Measurements from ENCODE around the gene PARVG.
A peak's percentile ranks its signal among the peaks of the same experiment; 100 is the strongest.

PARVG gene

GRCh38 chr22:44175676-44176075 is 5.0 kb upstream of the PARVG start:
- Histone ChIP-seq H3K4me3 (ENCODE audit: low read depth in 1 of 2, low read length in 2 of 2) (no peak overlapping the region), H3K4me1 (ENCODE audit: control insufficient read depth in 1 of 2, insufficient read depth in 2 of 2, low read length in 2 of 2) (peaks cover 0 to 5% of the 10 kb centered on the region in 2 donors), H3K9ac (ENCODE audit: low read depth in 1 of 2, low read length in 2 of 2) (no peak overlapping the region), H3K27ac (ENCODE audit: low read depth, low read length) (no peak overlapping the region), H3K9me3 (ENCODE audit: control insufficient read depth in 1 of 2, low read length in 2 of 2) (no peaks in the 10 kb centered on the region), H3K27me3 (ENCODE audit: control insufficient read depth in 1 of 2, insufficient read depth in 2 of 2, low read length in 2 of 2) (no peaks in the 10 kb centered on the region), H3K36me3 (ENCODE audit: control insufficient read depth in 1 of 2, insufficient read depth in 2 of 2, low read length in 2 of 2) (no peaks in the 10 kb centered on the region)

- Histone ChIP-seq H3K27ac (ENCODE audit: low read depth, low read length) (no peak overlapping the region), H3K36me3 (ENCODE audit: control insufficient read depth in 1 of 2, insufficient read depth in 2 of 2, low read length in 2 of 2) (peaks cover 0 to 3% of the 10 kb centered on the region in 2 donors), H3K4me1 (ENCODE audit: control insufficient read depth in 1 of 2, insufficient read depth in 2 of 2, low read length in 2 of 2) (peaks cover 0 to 8% of the 10 kb centered on the region in 2 donors), H3K9me3 (ENCODE audit: control insufficient read depth in 1 of 2, low read length in 2 of 2) (no peaks in the 10 kb centered on the region), H3K9ac (ENCODE audit: low read depth in 1 of 2, low read length in 2 of 2) (no peak overlapping the region), H3K4me3 (ENCODE audit: low read depth in 1 of 2, low read length in 2 of 2) (no peak overlapping the region), H3K27me3 (ENCODE audit: control insufficient read depth in 1 of 2, insufficient read depth in 2 of 2, low read length in 2 of 2) (no peaks in the 10 kb centered on the region)
These were observed 1.3 kb upstream of the PARVG start for GRCh38 chr22:44179196-44179988.

GRCh38 chr22:44179989-44180705 is 578 bp upstream of the PARVG start:
- Histone ChIP-seq H3K4me3 (ENCODE audit: low read depth in 1 of 2, low read length in 2 of 2) (no peak overlapping the region), H3K9ac (ENCODE audit: low read depth in 1 of 2, low read length in 2 of 2) (no peak overlapping the region), H3K27ac (ENCODE audit: low read depth, low read length) (no peak overlapping the region), H3K27me3 (ENCODE audit: control insufficient read depth in 1 of 2, insufficient read depth in 2 of 2, low read length in 2 of 2) (no peaks in the 10 kb centered on the region), H3K4me1 (ENCODE audit: control insufficient read depth in 1 of 2, insufficient read depth in 2 of 2, low read length in 2 of 2) (peaks cover 0 to 8% of the 10 kb centered on the region in 2 donors), H3K9me3 (ENCODE audit: control insufficient read depth in 1 of 2, low read length in 2 of 2) (no peaks in the 10 kb centered on the region), H3K36me3 (ENCODE audit: control insufficient read depth in 1 of 2, insufficient read depth in 2 of 2, low read length in 2 of 2) (peaks cover 0 to 3% of the 10 kb centered on the region in 2 donors)

GRCh38 chr22:44181033-44181911 is 547 bp downstream of the PARVG start:
- Histone ChIP-seq H3K9me3 (ENCODE audit: control insufficient read depth in 1 of 2, low read length in 2 of 2) (no peaks in the 10 kb centered on the region), H3K36me3 (ENCODE audit: control insufficient read depth in 1 of 2, insufficient read depth in 2 of 2, low read length in 2 of 2) (peaks cover 0 to 3% of the 10 kb centered on the region in 2 donors), H3K4me3 (ENCODE audit: low read depth in 1 of 2, low read length in 2 of 2) (peak overlapping the region; percentile 64 to 66), H3K9ac (ENCODE audit: low read depth in 1 of 2, low read length in 2 of 2) (peak overlapping the region; percentile 60 to 63), H3K27ac (ENCODE audit: low read depth, low read length) (peak overlapping the region; percentile 65), H3K4me1 (ENCODE audit: control insufficient read depth in 1 of 2, insufficient read depth in 2 of 2, low read length in 2 of 2) (peaks cover 0 to 8% of the 10 kb centered on the region in 2 donors), H3K27me3 (ENCODE audit: control insufficient read depth in 1 of 2, insufficient read depth in 2 of 2, low read length in 2 of 2) (no peaks in the 10 kb centered on the region)

GRCh38 chr22:44181912-44182587 is 1.3 kb downstream of the PARVG start:
- no peaks in the 10 kb centered on the region for H3K9me3 ChIP-seq (ENCODE audit: control insufficient read depth in 1 of 2, low read length in 2 of 2)
- H3K27me3 ChIP-seq (ENCODE audit: control insufficient read depth in 1 of 2, insufficient read depth in 2 of 2, low read length in 2 of 2): no peaks in the 10 kb centered on the region
- H3K4me3 ChIP-seq (ENCODE audit: low read depth in 1 of 2, low read length in 2 of 2): peak overlapping the region; percentile 64 to 66
- H3K36me3 ChIP-seq (ENCODE audit: control insufficient read depth in 1 of 2, insufficient read depth in 2 of 2, low read length in 2 of 2): peaks cover 0 to 6% of the 10 kb centered on the region in 2 donors
- H3K9ac ChIP-seq (ENCODE audit: low read depth in 1 of 2, low read length in 2 of 2): peak overlapping the region; percentile 60 to 63
- H3K27ac ChIP-seq (ENCODE audit: low read depth, low read length): peak overlapping the region; percentile 65
- H3K4me1 ChIP-seq (ENCODE audit: control insufficient read depth in 1 of 2, insufficient read depth in 2 of 2, low read length in 2 of 2): peaks cover 0 to 8% of the 10 kb centered on the region in 2 donors

DNA sequence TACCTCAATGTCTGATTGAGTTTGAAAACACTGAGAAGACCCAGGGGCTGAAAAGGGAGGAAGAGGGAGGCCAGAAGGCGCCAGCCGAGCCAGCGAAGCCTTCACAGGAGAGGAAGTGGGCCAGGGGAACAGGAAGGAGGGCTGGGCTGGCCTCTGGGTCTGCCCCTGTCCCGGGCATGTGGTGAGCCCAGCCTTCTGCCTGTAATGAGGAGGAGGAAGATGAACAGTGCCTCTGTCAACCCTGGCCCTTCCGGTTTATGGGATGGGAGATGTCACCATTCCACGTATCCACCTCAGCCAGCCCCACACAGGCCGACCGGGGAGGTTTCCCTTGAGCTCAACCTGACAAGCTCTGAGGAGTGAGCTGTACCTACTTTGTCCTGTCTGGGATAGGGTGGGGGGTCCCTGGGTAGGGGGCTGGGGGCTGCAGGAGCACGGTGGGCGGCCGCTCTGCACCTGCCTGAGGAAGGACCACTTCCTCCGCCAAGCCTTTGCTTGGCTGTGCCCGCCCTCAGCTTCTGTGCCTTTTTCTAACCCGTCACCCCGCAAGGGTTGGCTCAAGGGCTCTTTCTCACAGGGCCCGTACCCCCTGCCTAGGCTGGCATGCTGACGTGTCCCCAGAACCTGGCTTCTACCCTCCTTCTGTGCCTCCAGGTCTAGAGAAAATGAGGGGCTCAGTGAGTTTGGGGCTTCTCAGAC is 2.0 kb downstream of the PARVG start:
- Histone ChIP-seq H3K9ac (ENCODE audit: low read depth in 1 of 2, low read length in 2 of 2) (peak overlapping the region; percentile 60 to 63), H3K27me3 (ENCODE audit: control insufficient read depth in 1 of 2, insufficient read depth in 2 of 2, low read length in 2 of 2) (no peaks in the 10 kb centered on the region), H3K36me3 (ENCODE audit: control insufficient read depth in 1 of 2, insufficient read depth in 2 of 2, low read length in 2 of 2) (peaks cover 0 to 6% of the 10 kb centered on the region in 2 donors), H3K4me3 (ENCODE audit: low read depth in 1 of 2, low read length in 2 of 2) (peak overlapping the region; percentile 64 to 66), H3K4me1 (ENCODE audit: control insufficient read depth in 1 of 2, insufficient read depth in 2 of 2, low read length in 2 of 2) (peaks cover 0 to 8% of the 10 kb centered on the region in 2 donors), H3K9me3 (ENCODE audit: control insufficient read depth in 1 of 2, low read length in 2 of 2) (no peaks in the 10 kb centered on the region), H3K27ac (ENCODE audit: low read depth, low read length) (peak overlapping the region; percentile 50)

DNA sequence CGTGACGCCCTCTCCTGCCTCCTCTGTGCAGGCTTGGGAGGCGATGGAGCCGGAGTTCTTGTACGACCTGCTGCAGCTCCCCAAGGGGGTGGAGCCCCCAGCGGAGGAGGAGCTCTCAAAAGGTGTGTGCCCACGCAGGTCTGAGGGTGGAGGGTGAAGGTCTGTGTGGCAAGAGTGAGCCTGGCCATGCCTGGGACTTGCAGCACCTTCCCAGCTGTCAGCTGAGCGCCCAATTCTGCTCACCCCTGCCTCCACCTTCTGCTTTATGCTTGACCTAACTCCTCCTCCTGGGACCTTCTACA is 2.5 kb downstream of the PARVG start:
- Histone ChIP-seq H3K4me1 (ENCODE audit: control insufficient read depth in 1 of 2, insufficient read depth in 2 of 2, low read length in 2 of 2) (peaks cover 0 to 8% of the 10 kb centered on the region in 2 donors), H3K9ac (ENCODE audit: low read depth in 1 of 2, low read length in 2 of 2) (no peak overlapping the region), H3K27ac (ENCODE audit: low read depth, low read length) (peak overlapping the region; percentile 50), H3K36me3 (ENCODE audit: control insufficient read depth in 1 of 2, insufficient read depth in 2 of 2, low read length in 2 of 2) (peaks cover 0 to 6% of the 10 kb centered on the region in 2 donors), H3K4me3 (ENCODE audit: low read depth in 1 of 2, low read length in 2 of 2) (no peak overlapping the region), H3K27me3 (ENCODE audit: control insufficient read depth in 1 of 2, insufficient read depth in 2 of 2, low read length in 2 of 2) (no peaks in the 10 kb centered on the region), H3K9me3 (ENCODE audit: control insufficient read depth in 1 of 2, low read length in 2 of 2) (no peaks in the 10 kb centered on the region)

DNA sequence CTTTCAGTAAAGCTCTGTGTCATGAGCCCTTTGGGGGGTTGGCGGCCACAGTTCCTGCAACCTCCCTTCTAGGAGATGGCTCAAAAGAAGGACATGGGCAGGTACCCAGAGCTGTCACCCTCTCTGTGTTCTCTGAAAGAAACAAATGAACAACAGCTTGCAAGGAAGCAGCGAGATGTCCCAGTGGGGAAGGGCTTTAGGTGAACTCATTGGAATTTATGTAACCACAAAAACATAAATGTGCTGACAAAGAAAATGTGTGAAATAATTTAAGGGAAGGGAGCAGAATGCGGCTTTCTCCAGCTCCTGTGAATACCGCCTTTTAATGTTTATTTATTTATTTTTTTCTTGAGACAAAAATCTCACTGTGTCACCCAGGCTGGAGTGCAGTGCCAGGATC is 3.3 kb downstream of the PARVG start:
- no peaks in the 10 kb centered on the region for H3K27me3 ChIP-seq (ENCODE audit: control insufficient read depth in 1 of 2, insufficient read depth in 2 of 2, low read length in 2 of 2)
- no peak overlapping the region for H3K9ac ChIP-seq (ENCODE audit: low read depth in 1 of 2, low read length in 2 of 2)
- no peaks in the 10 kb centered on the region for H3K9me3 ChIP-seq (ENCODE audit: control insufficient read depth in 1 of 2, low read length in 2 of 2)
- H3K36me3 ChIP-seq (ENCODE audit: control insufficient read depth in 1 of 2, insufficient read depth in 2 of 2, low read length in 2 of 2): peaks cover 0 to 6% of the 10 kb centered on the region in 2 donors
- H3K27ac ChIP-seq (ENCODE audit: low read depth, low read length): no peak overlapping the region
- no peak overlapping the region for H3K4me3 ChIP-seq (ENCODE audit: low read depth in 1 of 2, low read length in 2 of 2)
- peaks cover 0 to 8% of the 10 kb centered on the region in 2 donors for H3K4me1 ChIP-seq (ENCODE audit: control insufficient read depth in 1 of 2, insufficient read depth in 2 of 2, low read length in 2 of 2)

Data from duodenal mucosa (tissue), 2 donors.